ENCODE measurements around the gene GDF10.

GDF10 gene

DNA sequence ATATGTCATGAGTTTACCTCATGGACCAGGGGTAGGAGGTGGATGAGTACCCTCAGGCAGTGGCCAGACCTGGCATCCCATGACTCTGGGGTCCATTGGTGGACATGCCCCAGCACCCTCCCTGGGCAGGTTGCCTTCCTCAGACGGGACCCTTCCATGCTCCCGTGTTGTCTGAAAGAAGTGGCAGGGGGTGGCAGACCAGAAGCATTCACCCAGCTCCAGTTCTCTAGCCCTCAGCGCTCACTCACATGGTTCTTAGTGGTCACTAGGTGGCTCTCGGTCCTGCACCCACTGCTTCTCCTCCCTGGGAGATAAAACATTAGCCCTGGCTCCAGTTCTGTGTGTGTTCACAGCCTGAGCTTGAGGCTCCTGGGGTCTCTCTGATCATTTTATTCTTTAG, 54.2 kb downstream of the GDF10 start:
- DNase-seq (ENCODE audit: low read depth) = peak; percentile 24

DNA sequence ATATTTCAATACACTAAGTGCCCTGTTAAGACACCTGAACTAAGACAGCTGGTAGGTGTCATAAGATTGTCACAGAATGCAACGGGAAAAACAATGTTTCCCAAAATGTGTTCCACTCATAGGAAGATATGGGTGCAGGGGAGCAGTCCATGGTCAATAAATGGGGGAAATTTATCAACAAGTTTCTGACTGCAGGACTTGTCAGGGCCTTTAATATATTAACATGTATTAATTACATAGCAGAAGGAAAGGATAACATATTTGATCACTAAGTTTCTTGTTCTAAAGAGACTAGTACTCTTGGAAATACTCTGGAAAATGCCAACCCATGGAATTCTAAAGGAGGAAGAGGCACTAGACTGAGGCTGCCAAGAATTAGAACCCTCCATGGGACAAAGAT, 54.9 kb downstream of the GDF10 start:
- DNase-seq (ENCODE audit: low read depth) = no peak

- no peak for DNase-seq (ENCODE audit: low read depth)
Measured at GRCh38 chr10:47356708-47357107, 56.7 kb downstream of the GDF10 start.

- no peak for DNase-seq (ENCODE audit: low read depth)
Measured at GRCh38 chr10:47357131-47357582, 57.2 kb downstream of the GDF10 start.

DNA sequence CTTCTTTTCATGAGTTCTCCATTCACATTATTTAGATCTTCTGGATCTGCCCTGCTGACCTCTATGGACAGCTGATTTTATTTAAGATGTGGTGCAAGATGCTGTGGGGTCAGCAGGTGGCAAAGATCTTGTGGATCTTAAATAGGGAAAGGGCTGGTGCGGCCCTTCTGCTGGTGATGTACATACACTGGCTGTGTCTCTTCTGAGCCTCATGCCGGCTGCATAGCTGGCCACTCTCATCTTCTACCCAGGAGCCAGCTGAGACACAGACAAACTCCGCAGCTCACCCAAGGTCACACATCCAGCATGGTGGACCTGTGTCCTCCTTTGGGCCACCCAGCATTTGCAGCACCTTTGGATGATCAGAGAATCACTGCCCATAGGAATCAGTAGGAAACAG, 57.9 kb downstream of the GDF10 start:
- no peak for DNase-seq (ENCODE audit: low read depth)

GRCh38 chr10:47358457-47358856, 58.5 kb downstream of the GDF10 start:
- no peak for DNase-seq (ENCODE audit: low read depth)

GRCh38 chr10:47359101-47359500, 59.1 kb downstream of the GDF10 start:
- no peak for DNase-seq (ENCODE audit: low read depth)

- DNase-seq (ENCODE audit: low read depth) = no peak
Measured at GRCh38 chr10:47359626-47360418, 59.8 kb downstream of the GDF10 start.

DNA sequence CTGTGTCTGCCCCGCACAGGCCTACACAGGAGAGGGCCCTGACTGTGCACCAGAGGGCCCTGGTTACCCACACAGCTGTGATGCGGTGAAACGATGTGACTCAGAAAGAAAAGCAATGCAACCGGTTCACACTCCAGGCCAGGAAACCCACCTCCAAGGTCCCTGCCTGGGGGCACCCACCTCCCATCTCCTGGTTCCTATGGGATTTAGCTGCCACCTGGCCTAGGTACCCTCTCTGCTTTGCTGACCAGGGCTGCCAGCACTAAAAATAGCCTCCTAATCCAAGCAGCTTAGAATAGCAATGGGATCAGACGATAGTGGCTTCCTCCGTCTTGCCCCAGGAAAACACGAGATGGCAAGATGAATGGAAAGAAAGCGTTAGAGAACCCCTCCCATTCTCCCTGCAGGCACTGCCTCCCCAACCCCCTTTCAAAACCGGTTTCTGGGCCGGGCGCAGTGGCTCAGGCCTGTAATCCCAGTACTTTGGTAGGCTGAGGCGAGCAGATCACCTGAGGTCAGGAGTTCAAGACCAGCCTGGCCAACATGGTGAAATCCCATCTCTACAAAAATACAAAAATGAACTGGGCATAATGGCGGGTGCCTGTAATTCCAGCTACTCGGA, 60.5 kb downstream of the GDF10 start:
- no peak for DNase-seq (ENCODE audit: low read depth)

DNA sequence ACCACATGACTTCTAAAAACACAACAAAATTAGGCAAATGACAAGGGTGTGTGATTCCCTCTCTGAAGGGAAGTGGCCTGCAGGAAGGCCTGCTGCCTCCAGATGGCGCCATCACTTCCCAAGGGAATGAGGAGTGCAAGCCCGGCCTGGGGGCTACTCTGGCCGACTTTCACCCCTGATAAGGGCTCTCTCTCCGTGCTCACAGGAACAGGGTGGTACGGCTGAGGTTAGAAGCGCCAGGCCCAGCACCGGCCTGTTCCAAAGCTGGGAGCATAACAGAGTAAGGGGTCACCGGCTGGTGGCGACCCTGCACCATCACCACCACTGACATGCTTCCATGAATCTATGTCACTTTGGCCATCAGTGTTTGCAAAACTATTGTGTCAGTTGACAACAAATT, 61.3 kb downstream of the GDF10 start:
- DNase-seq (ENCODE audit: low read depth) = peak; percentile 35

GRCh38 chr10:47362199-47362598, 62.2 kb downstream of the GDF10 start:
- no peak for DNase-seq (ENCODE audit: low read depth)

All from iris pigment epithelial cell (primary cell).